K562 (cell line): ENCODE measurements around the gene ATP5MC3. TPM values are rescaled to one million over a fixed set of nuclear protein-coding genes. Genes with fewer than 3 reads are reported as not detected.

ENCODE experiments used
- ATF7 ChIP-seq: fragments of 450-650 bp; IDR thresholded peaks from 2 replicates; pipeline ENCODE4 v1.7.1; 2014; ENCODE audit warnings: mild to moderate bottlenecking, moderate library complexity
- CHD2 ChIP-seq: IDR thresholded peaks from 2 replicates; pipeline ENCODE4 v1.6.1; 2011; ENCODE audit warnings: low read depth, low read length
- NKRF ChIP-seq: fragments of 450-650 bp; IDR thresholded peaks from 2 replicates; pipeline ENCODE4 v1.6.1; 2016; ENCODE audit warnings: borderline replicate concordance
- NONO ChIP-seq, 2 experiments: fragments of 200-400 bp in 1 of 2; fragments of 450-650 bp in 1 of 2; formaldehyde crosslinking in 1 of 2; IDR thresholded peaks; 2 replicates each; pipeline ENCODE4 v1.6.1; 2017; ENCODE audit warnings: low read depth in 2 of 2, mild to moderate bottlenecking in 2 of 2, moderate library complexity in 2 of 2, low read length in 1 of 2
- NR3C1 ChIP-seq: sonication (generic); formaldehyde crosslinking; IDR thresholded peaks from 2 replicates; pipeline ENCODE4 v1.8.1; 2022; ENCODE audit warnings: missing genetic modification reagents
- RBFOX2 ChIP-seq: fragments of 200-400 bp; formaldehyde crosslinking; IDR thresholded peaks from 2 replicates; pipeline ENCODE4 v1.6.1; 2017; ENCODE audit warnings: low read depth, mild to moderate bottlenecking, low read length, moderate library complexity
- RBM25 ChIP-seq: fragments of 200-400 bp; formaldehyde crosslinking; IDR thresholded peaks from 2 replicates; pipeline ENCODE4 v1.6.1; 2018; ENCODE audit warnings: low read length, low read depth, moderate library complexity; ENCODE audit not compliant: severe bottlenecking
- TAF1 ChIP-seq: IDR thresholded peaks from 2 replicates; pipeline ENCODE4 v1.6.1; 2011; ENCODE audit warnings: mild to moderate bottlenecking, low read length, moderate library complexity; ENCODE audit not compliant: insufficient read depth, control insufficient read depth, severe bottlenecking; ENCODE audit errors: extremely low read depth
- TBP ChIP-seq: optimal IDR thresholded peaks from 2 replicates; pipeline ENCODE3; 2011; ENCODE audit warnings: low read depth, low read length, improper control_type of control experiment
- TCF7L2 ChIP-seq: fragments of 150-350 bp; IDR thresholded peaks from 2 replicates; pipeline ENCODE4 v1.6.1; 2016; ENCODE audit warnings: low read depth, mild to moderate bottlenecking, low read length, moderate library complexity
- XRCC4 ChIP-seq: IDR thresholded peaks from one replicate; pipeline ENCODE4 v1.6.1; 2011; ENCODE audit not compliant: insufficient read depth, insufficient read length; ENCODE audit errors: extremely low read depth
- ZNF407 ChIP-seq: fragments of 450-650 bp; IDR thresholded peaks from 2 replicates; pipeline ENCODE4 v1.6.1; 2016; ENCODE audit warnings: low read depth
- polyA plus RNA-seq, 8 experiments: library from polyadenylated mRNA; depleted of rRNA in 4 of 8; stranded (reverse) in 5 of 8; unstranded in 3 of 8; fragments of >200 nt; fragmentation: Nextera tagmentation in 2 of 8; fragmentation: Illumina TruSeq in 1 of 8; extraction: Ambion mirVana in 2 of 8; extraction: Trizol in 1 of 8; gene quantifications; 2 replicates each; pipeline versions ENCODE4 v1.2.1 to v1.2.3, GENCODE V29; 2011 to 2014; ENCODE audit warnings: inconsistent platforms in 1 of 8, missing spikeins in 1 of 8
- total RNA-seq, 7 experiments: library from RNA; depleted of rRNA in 6 of 7; stranded (reverse); fragments of >200 nt in 6 of 7; fragmentation: Illumina TruSeq in 2 of 7; extraction: Trizol in 2 of 7; gene quantifications; 2 replicates each; pipeline versions ENCODE4 v1.2.1 to v1.2.3, GENCODE V29; 2011 to 2021; ENCODE audit warnings: low replicate concordance in 1 of 7
- TF ChIP-seq, protein P1 (sequence below): fragments of 250-450 bp; sonication (Bioruptor Pico); IDR thresholded peaks from 2 replicates; pipeline ENCODE4 v1.8.0; 2021; ENCODE audit warnings: moderate library complexity, mild to moderate bottlenecking, inconsistent platforms
- TF ChIP-seq, protein P2 (sequence below), 3 experiments: IDR thresholded peaks in 2 of 3; conservative IDR thresholded peaks in 1 of 3; 2 replicates each; pipeline ENCODE4 v1.5.1; 2011 to 2012; ENCODE audit warnings: low read length in 3 of 3, mild to moderate bottlenecking in 3 of 3, control low read depth in 2 of 3, improper control_type of control experiment in 1 of 3, inconsistent platforms in 1 of 3, low read depth in 1 of 3, mixed read lengths in 1 of 3, moderate library complexity in 1 of 3; ENCODE audit not compliant: insufficient read depth in 2 of 3

The ATP5MC3 gene
- total and polyA plus RNA-seq, 9 of the 15 experiments (the other 6 are each of a cell fraction or from before 2014, with no cell fraction given): 423 to 2,565 (median 1,012) TPM

- TF ChIP-seq ATF7 (peak; percentile 50; the same call in 1 of the 2 replicates), TCF7L2 (peak; percentile 48; the same call in 1 of the 2 replicates), ZNF407 (peak; percentile 95), NKRF (peak; percentile 92), RBM25 (peak; percentile 37), TAF1 (peak; percentile 69), TBP (peak; percentile 90), NR3C1 (CRISPR knock-in tag) (no peak), CHD2 (peak; percentile 99), NONO (IDR thresholded peaks at IDR 0.05; ENCODE audit: low read depth in 2 of 2, low read length in 1 of 2) (peak in 1 of 2 experiments; percentile 28; a peak in 1 of 4 replicates), XRCC4 (no peak), RBFOX2 (peak; percentile 94)
- TF ChIP-seq, protein P1, sequence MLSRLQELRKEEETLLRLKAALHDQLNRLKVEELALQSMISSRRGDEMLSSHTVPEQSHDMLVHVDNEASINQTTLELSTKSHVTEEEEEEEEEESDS: no peak
- TF ChIP-seq, protein P2, sequence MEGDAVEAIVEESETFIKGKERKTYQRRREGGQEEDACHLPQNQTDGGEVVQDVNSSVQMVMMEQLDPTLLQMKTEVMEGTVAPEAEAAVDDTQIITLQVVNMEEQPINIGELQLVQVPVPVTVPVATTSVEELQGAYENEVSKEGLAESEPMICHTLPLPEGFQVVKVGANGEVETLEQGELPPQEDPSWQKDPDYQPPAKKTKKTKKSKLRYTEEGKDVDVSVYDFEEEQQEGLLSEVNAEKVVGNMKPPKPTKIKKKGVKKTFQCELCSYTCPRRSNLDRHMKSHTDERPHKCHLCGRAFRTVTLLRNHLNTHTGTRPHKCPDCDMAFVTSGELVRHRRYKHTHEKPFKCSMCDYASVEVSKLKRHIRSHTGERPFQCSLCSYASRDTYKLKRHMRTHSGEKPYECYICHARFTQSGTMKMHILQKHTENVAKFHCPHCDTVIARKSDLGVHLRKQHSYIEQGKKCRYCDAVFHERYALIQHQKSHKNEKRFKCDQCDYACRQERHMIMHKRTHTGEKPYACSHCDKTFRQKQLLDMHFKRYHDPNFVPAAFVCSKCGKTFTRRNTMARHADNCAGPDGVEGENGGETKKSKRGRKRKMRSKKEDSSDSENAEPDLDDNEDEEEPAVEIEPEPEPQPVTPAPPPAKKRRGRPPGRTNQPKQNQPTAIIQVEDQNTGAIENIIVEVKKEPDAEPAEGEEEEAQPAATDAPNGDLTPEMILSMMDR (IDR thresholded peaks at IDR 0.05 in 2 of 3, conservative IDR thresholded peaks at IDR 0.05 in 1 of 3; ENCODE audit: insufficient read depth in 2 of 3, low read depth in 1 of 3, low read length in 3 of 3): peak in 1 of 3 experiments; percentile 23; a peak in 2 of 6 replicates
These were observed 13.5 kb downstream of the ATP5MC3 start, which contains the start of gene ATF2 (continued) for GRCh38 chr2:175167792-175168563.
